B cell (primary cell): ENCODE results near the gene RAP1GAP.

Experiments
- CTCF ChIP-seq: fragments of 200-600 bp; IDR thresholded peaks from one replicate; pipeline ENCODE4 v1.8.0; 2022; ENCODE audit warnings: antibody characterized with exemption, mild to moderate bottlenecking
- EZH2 ChIP-seq: IDR thresholded peaks from 2 replicates; pipeline ENCODE4 v1.6.1; 2012; ENCODE audit warnings: borderline replicate concordance, low read depth, mild to moderate bottlenecking, moderate library complexity, low read length; ENCODE audit not compliant: insufficient read depth, poor library complexity, severe bottlenecking

GRCh38 chr1:21608798-21609197 lies 60.4 kb downstream of the RAP1GAP start:
- TF ChIP-seq CTCF (no peak), EZH2 (no peak)
